NCI-H2196 (cell line): Measurements from ENCODE around the gene CFHR5.
"Not testable (repeated sequence)": the region's sequence is repeated elsewhere in the genome, so short reads cannot be mapped to it uniquely, and the experiment has no call there.

ENCODE experiments used
- DNase-seq: peaks from one replicate; lab custom pipeline; 2025; ENCODE audit not compliant: unreplicated experiment; lab: John Stamatoyannopoulos, UW

CFHR5 gene

DNA sequence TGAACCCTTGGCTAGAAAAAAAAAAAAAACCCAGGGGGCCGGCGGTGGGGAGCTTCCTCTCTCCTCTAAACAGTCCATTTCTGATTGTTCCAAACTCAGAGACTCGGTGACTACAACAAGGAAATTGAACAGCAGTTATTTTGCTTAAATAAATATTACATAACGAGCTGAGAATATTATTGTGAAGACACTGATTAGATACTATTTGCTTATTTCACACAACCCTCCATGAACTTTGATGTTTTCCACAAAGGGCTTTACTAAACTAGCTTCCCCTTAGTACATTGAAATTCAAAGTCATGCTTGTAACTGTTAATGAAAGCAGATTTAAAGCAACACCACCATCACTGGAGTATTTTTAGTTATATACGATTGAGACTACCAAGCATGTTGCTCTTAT is at the start of gene CFHR5:
Gene CFHR5 (plus strand): TSS at position 279 of the 400 bp plus-strand sequence. CDS start 109 bp downstream, at position 388.
- no peak for DNase-seq

DNA sequence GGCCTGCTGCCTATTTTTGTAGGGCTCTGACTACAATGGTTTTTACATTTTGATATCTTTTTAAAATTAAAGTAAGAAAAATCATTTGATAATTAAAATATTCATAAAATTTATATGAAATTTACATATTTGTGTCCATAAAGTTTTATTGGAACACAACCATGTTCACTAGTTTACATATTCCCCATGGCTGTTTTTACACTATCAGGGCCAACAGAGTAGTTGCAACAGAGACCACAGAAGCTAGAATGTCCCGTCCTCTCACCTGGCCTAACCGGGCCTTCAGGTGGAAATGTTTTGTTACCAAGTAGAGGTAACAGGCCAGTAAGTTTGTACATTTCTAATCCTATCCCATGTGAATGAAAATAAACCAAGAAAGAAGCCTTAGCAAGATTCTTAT is 44.5 kb upstream of the CFHR5 start:
- not testable (repeated sequence) for DNase-seq

DNA sequence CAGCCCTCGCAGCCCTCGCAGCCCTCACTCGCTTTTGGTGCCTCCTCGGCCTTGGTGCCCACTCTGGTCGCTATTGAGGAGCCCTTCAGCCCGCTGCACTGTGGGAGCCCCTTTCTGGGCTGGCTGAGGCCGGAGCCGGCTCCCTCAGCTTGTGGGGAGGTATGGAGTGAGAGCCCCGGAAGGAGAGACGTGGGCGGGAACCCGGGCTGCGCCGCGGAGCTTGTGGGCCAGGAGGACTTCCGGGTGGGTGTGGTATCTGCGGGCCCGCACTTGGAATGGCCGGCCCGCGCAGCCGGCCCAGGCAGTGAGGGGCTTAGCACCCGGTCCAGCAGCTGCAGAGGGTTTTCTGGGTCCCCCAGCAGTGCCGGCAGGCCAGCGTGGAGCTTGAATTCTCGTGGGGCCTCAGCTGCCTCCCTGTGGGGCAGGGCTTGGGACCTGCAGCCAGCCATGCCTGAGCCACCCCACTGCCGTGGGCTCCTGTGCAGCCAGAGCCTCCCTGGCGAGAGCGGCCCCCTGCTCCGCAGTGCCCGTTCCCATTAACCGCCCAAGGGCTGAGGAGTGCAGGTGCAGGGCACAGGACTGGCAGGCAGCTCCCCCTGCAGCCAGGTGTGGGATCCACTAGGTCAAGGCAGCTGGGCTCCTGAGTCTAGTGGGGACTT is 43.7 kb upstream of the CFHR5 start:
- DNase-seq = no peak

DNA sequence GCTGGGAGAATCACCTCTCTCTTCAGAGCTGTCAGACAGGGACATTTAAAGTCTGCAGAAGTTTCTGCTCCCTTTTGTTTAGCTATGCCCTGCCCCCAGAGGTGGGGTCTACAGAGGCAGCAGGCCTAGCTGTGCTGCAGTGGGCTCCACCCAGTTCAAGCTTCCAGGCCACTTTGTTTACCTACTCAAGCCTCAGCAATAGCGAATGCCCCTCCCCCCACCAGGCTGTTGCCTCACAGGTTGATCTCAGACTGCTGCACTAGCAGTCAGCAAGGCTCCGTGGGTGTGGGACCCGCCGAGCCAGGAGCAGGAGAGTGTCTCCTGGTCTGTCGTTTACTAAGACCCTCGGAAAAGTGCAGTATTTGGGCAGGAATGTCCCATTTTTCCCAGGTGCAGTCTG is 35.9 kb upstream of the CFHR5 start:
- not testable (repeated sequence) for DNase-seq

DNA sequence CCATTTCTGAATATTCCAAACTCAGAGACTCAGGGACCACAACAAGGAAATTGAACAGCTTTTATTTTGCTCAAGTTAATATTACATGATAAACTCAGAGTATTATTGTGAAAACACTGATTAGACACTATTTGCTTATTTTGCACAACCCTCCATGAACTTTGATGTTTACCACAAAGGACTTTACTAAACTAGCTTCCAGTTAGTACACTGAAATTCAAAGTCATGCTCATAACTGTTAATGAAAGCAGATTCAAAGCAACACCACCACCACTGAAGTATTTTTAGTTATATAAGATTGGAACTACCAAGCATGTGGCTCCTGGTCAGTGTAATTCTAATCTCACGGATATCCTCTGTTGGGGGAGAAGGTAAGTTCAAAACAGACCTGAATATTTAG is 33.8 kb upstream of the CFHR5 start, which contains the start of gene CFHR2:
Gene CFHR2 (plus strand): TSS at position 171 of the 400 bp plus-strand sequence. CDS start 143 bp downstream, at position 314.
- not testable (repeated sequence) for DNase-seq

DNA sequence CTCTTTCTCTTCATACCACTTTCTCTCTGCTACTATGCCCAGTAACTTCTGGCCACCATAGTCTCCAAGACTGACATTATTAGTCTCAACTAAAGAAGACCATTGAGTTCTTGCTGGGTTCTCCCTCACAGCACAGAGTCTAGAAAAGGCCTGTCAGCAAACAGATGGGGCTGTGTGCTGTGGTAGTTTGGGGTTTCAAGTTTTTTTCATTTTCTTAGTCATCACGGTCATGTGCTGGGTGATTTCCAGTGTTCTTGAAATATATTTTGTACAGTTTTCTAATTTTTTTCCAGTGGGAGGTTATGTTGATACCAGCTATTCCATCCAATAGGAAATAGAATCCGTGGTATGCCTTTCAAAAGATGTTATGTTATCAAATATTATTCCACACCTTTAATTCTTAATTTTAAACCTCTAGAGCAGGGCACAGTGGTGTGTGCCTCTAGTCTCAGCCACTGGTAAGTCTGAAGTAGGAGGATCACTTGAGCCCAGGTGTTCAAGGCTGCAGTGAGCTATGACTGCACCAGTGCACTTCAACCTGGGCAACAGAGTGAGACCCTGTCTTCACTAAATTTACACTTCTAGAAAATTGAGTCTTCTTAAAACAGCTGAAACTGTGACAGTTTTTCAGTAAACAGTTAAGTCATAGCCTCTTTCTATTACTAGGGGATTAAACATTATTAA is 25.5 kb upstream of the CFHR5 start:
- no peak for DNase-seq

DNA sequence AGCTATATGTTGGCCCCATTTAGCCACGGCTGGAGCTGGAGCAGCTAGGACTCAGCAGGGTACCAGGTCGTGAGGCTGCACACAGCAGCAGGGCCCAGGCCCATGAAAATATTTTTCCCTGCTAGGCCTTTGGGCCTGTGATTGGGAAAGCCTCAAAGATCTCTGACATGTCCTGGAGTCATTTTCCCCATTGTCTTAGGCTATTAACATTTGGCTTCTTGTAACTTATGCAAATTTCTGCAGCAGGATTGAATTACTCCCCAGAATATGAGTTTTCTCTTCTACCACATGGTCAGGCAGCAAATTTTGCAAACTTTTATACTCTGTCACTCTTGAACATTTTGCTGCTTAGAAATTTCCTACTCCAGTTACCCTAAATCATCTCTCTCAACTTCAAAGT is 22.6 kb upstream of the CFHR5 start:
- DNase-seq = no peak

DNA sequence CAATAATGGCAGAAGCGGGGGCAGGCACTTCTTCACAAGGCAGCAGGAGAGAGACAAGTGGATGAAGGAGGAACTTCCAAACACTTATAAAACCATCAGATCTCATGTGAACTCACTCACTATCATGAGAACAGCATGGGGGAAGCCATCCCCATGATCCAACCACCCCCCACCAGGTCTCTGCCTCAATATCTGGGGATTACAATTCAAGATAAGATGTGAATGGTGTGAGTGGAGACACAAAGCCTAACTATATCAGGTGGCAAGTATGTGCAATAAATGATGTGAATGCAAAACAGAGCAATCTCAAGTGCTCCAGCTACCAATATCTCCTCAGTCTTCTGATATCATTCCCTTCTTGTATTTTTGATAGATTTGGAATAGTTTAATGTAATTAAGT is 21.4 kb upstream of the CFHR5 start:
- DNase-seq = no peak

DNA sequence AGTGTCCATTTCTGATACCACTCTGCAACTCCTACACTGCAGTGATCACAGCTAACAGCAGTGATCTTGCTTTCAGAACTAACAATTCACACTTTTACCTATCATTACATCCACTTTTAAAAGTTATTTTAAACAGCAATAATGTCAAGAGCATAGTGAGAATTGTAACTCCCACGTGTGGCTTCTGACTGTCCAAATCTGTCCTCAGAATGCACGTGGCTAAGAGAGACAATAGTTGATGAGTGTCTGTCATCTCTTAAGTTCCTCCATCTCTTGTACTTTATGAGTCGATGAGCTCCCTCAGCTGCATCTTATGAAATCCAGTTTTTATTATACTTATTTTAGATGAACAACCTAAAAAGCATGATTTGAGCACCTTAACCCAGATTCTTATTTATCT is 16.5 kb upstream of the CFHR5 start:
- DNase-seq = no peak

DNA sequence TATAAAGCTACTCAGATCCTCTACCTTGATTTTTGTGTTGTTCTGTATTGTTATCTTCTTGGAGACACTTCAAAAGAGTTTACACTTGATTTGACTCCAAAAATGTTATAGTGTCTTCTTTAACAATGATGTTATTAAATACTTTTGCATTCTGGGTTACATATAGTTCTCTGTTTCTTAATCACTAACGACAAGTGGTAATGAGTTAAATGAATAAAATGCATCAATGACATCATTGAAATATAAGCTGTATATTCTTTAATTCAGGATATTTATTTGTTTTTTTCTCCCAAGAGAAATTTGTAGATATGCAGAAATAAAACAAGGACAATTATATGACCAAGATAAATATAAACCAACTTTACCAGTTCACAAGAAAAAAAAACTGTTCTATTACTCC is 7.2 kb upstream of the CFHR5 start:
- DNase-seq = no peak

DNA sequence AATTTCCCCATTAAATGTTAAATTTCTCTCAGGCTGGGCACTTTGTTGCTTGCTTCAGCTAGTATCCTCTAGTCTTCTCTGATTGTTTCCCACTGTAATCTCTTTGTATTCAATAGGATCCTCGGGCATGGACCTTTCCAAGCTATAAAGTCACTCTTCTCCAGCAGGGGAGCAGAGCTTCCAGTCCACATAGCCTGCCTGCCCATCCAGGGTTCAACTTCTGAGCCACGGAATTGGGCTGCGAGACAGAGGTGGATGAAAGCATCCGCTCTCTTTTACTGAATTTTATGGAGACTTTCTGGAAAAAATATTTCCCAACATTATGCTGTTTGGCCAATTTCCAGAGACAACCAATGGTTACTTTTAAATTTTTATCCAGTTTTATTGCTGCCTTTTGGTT is 1.1 kb upstream of the CFHR5 start:
- DNase-seq = no peak

DNA sequence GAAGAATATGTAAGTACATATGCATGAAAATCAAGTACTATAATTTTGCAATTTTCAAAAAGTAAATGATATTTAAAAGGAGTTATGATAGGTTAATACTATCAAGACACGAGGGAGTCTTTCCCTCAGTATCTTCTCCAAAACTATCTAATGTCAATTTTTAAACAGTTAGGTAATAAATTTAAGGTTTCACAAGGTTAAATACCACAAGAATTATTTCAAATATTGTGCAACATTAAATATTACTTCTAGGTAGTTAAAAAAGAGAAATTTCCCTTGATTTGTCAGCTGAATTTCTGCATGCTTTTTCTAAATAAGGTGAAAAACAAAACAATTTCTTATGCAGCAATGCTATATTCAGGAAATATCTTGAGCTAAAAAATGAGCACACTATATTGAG is 3.5 kb downstream of the CFHR5 start:
- DNase-seq = no peak

DNA sequence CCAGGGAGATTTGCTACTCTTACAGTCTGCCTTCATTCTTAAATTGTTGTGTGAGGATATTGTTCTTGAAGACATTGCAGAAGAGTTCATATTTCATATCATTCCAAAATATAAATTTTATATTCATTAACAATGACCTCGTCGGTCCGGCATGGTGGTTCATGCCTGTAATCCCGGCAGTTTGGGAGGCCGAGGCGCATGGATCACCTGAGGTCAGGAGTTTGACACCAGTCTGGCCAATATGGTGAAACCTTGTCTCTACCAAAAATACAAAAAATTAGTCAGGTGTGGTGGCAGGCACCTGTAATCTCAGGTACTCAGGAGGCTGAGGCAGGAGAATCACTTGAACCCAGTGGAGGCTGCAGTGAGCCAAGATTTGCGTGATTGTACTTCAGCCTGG is 4.9 kb downstream of the CFHR5 start:
- DNase-seq = not testable (repeated sequence)

DNA sequence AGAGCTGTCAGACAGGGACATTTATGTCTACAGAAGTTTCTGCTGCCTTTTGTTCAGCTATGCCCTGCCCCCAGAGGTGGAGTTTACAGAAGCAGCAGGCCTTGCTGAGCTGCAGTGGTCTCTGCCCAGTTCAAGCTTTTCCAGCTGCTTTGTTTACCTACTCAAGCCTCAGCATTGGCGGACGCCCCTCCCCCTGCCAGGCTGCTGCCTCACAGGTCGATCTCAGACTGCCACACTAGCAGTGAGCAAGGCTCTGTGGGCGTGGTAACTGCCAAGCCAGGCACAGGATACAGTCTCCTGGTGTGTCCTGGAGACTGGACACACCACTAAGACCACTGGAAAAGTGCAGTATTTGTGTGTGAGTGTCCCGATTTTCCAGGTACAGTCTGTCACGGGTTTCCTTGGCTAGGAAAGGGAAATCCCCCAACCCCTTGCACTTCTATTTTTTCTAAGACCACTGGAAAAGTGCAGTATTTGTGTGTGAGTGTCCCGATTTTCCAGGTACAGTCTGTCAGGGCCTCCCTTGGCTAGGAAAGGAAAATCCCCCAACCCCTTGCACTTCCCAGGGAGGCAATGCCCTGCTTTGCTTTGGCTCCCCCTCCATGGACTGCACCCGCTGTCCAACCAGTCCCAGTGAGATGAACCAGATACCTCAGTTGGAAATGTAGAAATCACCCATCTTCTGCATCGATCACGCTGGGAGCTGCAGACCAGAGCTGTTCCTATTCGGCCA is 14.7 kb downstream of the CFHR5 start:
- DNase-seq = not testable (repeated sequence)

DNA sequence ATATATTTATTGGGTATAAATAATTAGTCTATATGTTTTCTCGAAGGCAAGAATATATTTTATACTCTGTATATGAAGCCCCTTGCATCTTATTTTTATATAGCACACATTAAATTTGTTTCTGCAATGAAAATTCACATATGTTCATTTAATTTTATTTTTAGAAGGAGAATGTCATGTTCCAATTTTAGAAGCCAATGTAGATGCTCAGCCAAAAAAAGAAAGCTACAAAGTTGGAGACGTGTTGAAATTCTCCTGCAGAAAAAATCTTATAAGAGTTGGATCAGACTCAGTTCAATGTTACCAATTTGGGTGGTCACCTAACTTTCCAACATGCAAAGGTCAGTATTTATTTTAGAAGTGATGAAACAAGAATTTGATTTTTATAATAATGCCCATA is 16.6 kb downstream of the CFHR5 start:
- no peak for DNase-seq

DNA sequence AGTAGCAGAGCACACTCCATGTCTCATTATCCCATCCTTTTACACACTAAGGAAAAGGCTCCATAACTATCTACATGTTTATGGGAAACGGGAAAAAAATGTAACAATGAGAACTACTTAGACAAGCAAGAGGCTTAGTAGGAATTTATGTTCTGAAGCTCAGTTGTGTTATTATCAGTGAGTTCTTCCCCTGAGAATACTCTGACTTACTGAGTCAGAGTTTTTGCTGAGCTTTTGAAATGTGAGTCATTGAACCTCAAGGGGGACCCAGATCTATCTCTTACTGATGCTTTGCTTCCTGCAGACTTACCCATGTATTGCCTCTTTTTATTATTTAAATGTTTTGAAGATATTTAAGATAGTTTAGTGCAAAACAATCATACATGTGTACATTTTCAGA is 20.1 kb downstream of the CFHR5 start:
- no peak for DNase-seq

DNA sequence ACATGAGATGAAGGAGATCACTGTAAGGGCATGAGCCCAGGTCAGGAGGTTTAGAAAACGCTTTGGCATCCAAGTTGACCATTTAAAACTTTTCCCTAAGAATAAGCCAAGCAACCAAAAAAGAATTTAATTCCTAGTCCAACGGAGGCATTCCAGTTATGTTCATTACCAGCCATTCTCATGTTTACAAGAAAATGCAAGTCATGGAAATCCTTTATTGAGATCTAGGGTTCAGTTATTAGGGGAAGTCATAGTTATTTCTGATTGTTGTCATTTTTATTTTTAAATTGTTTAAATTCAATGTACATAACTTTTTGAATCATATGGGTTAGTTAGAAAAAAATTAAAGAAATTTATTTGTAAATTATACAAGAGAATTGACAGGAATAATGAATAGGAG is 24.5 kb downstream of the CFHR5 start:
- DNase-seq = no peak

DNA sequence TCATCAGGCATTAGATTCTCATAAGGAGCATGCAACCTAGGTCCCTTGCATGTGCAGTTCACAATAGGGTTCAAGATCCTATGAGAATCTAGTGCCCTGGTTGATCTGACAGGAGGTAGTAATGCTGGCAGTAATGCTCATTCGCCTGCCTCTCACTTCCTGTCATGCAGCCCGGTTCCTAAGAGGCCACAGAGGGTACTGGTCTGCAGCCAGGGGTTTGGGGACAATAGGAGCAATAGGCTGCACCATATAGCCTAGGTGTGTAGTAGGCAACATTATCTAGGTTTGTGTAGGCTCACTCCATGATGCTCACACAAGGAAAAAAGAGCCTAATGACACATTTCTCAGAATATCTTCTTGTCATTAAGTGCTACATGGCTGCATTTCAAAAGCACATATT is 25.8 kb downstream of the CFHR5 start:
- DNase-seq = no peak

DNA sequence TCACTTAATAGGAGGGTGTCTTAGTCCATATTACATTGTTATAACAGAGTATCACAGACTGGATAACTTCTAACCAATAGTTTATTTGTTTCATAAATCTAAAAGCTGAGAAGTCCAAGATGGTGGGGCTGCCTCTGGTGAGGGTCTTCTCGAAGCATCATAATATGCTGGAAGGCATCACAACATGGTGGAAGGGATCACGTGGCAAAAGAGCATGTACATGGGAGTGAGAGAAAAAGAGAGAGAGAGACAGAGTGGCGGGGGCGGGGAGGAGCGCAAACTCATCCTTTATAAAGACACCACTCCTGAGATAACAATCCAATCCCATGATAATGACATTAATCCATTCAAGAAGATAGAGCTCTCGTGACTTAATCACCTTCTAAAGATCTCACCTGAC is 31.5 kb downstream of the CFHR5 start:
- no peak for DNase-seq

DNA sequence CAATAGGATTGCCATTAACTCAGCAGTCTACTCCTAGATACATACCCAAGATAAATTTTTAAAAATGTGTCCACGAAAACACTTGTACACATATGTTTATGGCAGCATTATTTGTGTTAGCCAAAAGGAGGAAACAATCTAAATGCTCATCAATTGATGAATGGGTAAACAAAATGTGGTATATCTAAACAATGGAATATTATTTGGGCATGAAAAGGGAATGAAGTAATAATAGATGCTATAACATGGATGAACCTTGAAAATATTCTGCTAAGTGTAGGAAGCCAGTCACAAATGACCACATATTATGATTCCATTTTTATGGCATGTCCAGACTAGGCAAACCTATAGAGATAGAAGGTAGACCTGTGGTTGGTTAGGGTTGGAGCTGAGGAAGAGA is 34.3 kb downstream of the CFHR5 start:
- no peak for DNase-seq

DNA sequence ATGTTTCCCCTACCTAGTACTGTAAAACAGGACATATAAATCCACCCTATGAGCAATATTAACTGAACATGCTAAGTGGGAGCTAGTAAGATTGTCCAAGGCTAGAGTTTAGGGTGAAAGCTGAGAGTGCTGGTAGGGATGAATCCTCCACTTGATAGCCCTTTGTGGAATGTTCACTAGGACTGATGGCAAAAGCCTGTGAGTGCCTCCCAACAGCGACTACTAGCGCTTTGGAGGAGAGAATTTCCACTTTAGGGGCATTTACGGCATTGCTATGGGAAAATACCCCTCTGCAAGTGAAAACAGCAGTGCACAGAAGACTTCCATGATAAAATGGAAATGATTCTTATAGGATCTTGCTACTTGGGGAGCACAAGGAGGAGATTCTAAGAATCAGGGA is 35.9 kb downstream of the CFHR5 start:
- DNase-seq = no peak

DNA sequence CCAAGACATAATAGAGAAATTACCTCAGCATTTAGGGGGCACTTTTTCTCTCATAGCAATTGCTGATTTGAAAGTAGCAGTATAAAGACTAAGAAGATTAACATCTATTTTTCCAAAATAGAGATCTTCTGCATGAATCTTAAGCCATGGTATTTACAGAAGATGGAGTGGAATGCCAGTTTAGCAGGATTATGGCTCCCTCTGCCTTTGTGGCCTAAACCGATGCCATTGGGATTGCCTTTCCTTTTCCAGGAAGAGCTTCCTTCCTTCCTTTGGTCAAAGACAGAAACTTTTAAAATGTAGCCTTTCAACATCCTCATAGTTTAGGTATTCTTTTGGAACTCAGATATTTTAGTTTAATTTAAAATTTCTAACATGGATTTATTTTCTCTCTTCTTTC is 39.4 kb downstream of the CFHR5 start:
- DNase-seq = no peak
